HepG2 (cell line): Measurements from ENCODE around the gene SFPQ. TPM values are rescaled to one million over a fixed set of nuclear protein-coding genes. Genes with fewer than 3 reads are reported as not detected.

Experiments used
- ATAC-seq: fragments of 200-7000 bp; cut with Tn5 transposase; 3 replicates; pipeline ENCODE4 v1.9.1; 2020; ENCODE audit warnings: mild to moderate bottlenecking, moderate library complexity
- BruUV-seq: library from RNA; stranded (reverse); fragments of 400-500 nt; replicated peaks from 2 replicates; lab custom pipeline; 2021; lab: Mats Ljungman, UMichigan
- CTCF ChIA-PET: fragments of 300-600 bp; formaldehyde crosslinking; extraction: SDS; loops from one replicate; lab custom pipeline; 2021; ENCODE audit warnings: low total read pairs, inconsistent platforms, low intra/inter-chr PET ratio; lab: Yijun Ruan, JAX
- POLR2A ChIA-PET: fragments of 350-600 bp; sonication (Branson Sonifier 250); formaldehyde crosslinking; loops from one replicate; lab custom pipeline; 2020; ENCODE audit warnings: antibody characterized with exemption, inconsistent platforms; lab: Yijun Ruan, JAX
- DNase-seq: peaks from one replicate; pipeline ENCODE4 v3.0.0-alpha.2; 2015; ENCODE audit warnings: low spot score
- FAIRE-seq: peaks from 3 replicates; lab custom pipeline; 2011; peaks lifted over from hg19 to GRCh38; lab: Jason Lieb, UNC
- H2AFZ ChIP-seq: one replicate; pipeline ENCODE4 v1.6.1; 2011; ENCODE audit warnings: low read length, inconsistent platforms
- H3K27ac ChIP-seq: fragments of 300-600 bp; 3 replicates; pipeline ENCODE4 v1.8.0; 2011; ENCODE audit warnings: mixed run types, mild to moderate bottlenecking, mixed read lengths, low read length, inconsistent platforms; ENCODE audit not compliant: insufficient read depth; ENCODE audit errors: extremely low read length
- H3K27me3 ChIP-seq, 2 experiments: fragments of 200-600 bp in 1 of 2; 2 replicates in 1 of 2; 3 replicates in 1 of 2; pipeline versions ENCODE4 v1.6.0 to v1.8.0; 2011; ENCODE audit warnings: low read length in 2 of 2, mild to moderate bottlenecking in 2 of 2, moderate library complexity in 2 of 2, inconsistent platforms in 1 of 2; ENCODE audit not compliant: insufficient read depth in 2 of 2, control insufficient read depth in 1 of 2
- H3K36me3 ChIP-seq, 2 experiments: fragments of 200-600 bp in 1 of 2; replicated peaks in 1 of 2; 2 replicates in 1 of 2; 3 replicates in 1 of 2; pipeline versions ENCODE4 v1.5.1 to v1.8.0; 2011; ENCODE audit warnings: low read length in 2 of 2, inconsistent platforms in 1 of 2; ENCODE audit not compliant: insufficient read depth in 2 of 2, control insufficient read depth in 1 of 2
- H3K4me1 ChIP-seq: 2 replicates; pipeline ENCODE4 v1.5.1; 2012; ENCODE audit warnings: low read length, inconsistent platforms; ENCODE audit not compliant: insufficient read depth
- H3K4me2 ChIP-seq: 2 replicates; pipeline ENCODE4 v1.6.0; 2011; ENCODE audit warnings: low read depth, low read length, inconsistent platforms
- H3K4me3 ChIP-seq, 3 experiments: fragments of 200-600 bp in 1 of 3; sonication (generic), shearing (Covaris generic) in 1 of 3; replicated peaks in 1 of 3; 2 replicates each; pipeline ENCODE4 v1.5.1; 2011 to 2016; ENCODE audit warnings: low read length in 3 of 3, inconsistent platforms in 2 of 3, low read depth in 2 of 3, mild to moderate bottlenecking in 2 of 3, control low read depth in 1 of 3, mixed read lengths in 1 of 3; ENCODE audit not compliant: insufficient read depth in 1 of 3
- H3K79me2 ChIP-seq: one replicate; pipeline ENCODE4 v1.6.1; 2011; ENCODE audit warnings: low read length, inconsistent platforms; ENCODE audit not compliant: insufficient read depth
- H3K9ac ChIP-seq: 2 replicates; pipeline ENCODE4 v1.6.0; 2011; ENCODE audit warnings: mild to moderate bottlenecking, low read depth, low read length, inconsistent platforms; ENCODE audit not compliant: insufficient read depth
- H3K9me3 ChIP-seq: 2 replicates; pipeline ENCODE4 v1.5.1; 2012; ENCODE audit warnings: mild to moderate bottlenecking, low read length
- H4K20me1 ChIP-seq: 2 replicates; pipeline ENCODE4 v1.6.0; 2011; ENCODE audit warnings: inconsistent platforms, mild to moderate bottlenecking, low read length, moderate library complexity; ENCODE audit not compliant: insufficient read depth
- AGO2 ChIP-seq: fragments of 200-400 bp; formaldehyde crosslinking; optimal IDR thresholded peaks from 2 replicates; pipeline ENCODE3; 2017; ENCODE audit warnings: mild to moderate bottlenecking, low read depth, low read length, moderate library complexity
- ARHGAP35 ChIP-seq: sonication (generic); formaldehyde crosslinking; IDR thresholded peaks from 2 replicates; pipeline ENCODE4 v1.9.0; 2022; ENCODE audit warnings: mild to moderate bottlenecking, inconsistent platforms, moderate library complexity, missing genetic modification reagents, borderline replicate concordance
- CCDC6 ChIP-seq: sonication (generic); formaldehyde crosslinking; IDR thresholded peaks from 2 replicates; pipeline ENCODE4 v1.8.1; 2022; ENCODE audit warnings: mild to moderate bottlenecking, missing genetic modification reagents, moderate library complexity
- CHCHD3 ChIP-seq: sonication (generic); formaldehyde crosslinking; IDR thresholded peaks from 2 replicates; pipeline ENCODE4 v1.8.0; 2022; ENCODE audit warnings: mild to moderate bottlenecking, missing genetic modification reagents, moderate library complexity
- NRL ChIP-seq: sonication (generic); formaldehyde crosslinking; IDR thresholded peaks from 2 replicates; pipeline ENCODE4 v1.5.0; 2020; ENCODE audit warnings: missing genetic modification reagents, mild to moderate bottlenecking, moderate library complexity, borderline replicate concordance
- POLR2A ChIP-seq, 2 experiments: IDR thresholded peaks; 2 replicates each; pipeline ENCODE4 v1.6.1; 2011; ENCODE audit warnings: low read depth in 2 of 2, low read length in 2 of 2, mild to moderate bottlenecking in 1 of 2, moderate library complexity in 1 of 2; ENCODE audit not compliant: insufficient read depth in 1 of 2
- POLR2G ChIP-seq: fragments of 200-400 bp; formaldehyde crosslinking; IDR thresholded peaks from 2 replicates; pipeline ENCODE4 v1.6.1; 2018; ENCODE audit warnings: mild to moderate bottlenecking, low read depth, low read length, moderate library complexity
- RBFOX2 ChIP-seq: fragments of 200-400 bp; formaldehyde crosslinking; IDR thresholded peaks from 2 replicates; pipeline ENCODE4 v1.6.1; 2017; ENCODE audit warnings: low read depth, mild to moderate bottlenecking, low read length
- RBM22 ChIP-seq: fragments of 200-400 bp; formaldehyde crosslinking; optimal IDR thresholded peaks from 2 replicates; pipeline ENCODE3; 2017; ENCODE audit warnings: mild to moderate bottlenecking, low read length, moderate library complexity
- SALL2 ChIP-seq: sonication (generic); formaldehyde crosslinking; IDR thresholded peaks from 2 replicates; pipeline ENCODE4 v1.8.1; 2023; ENCODE audit warnings: mild to moderate bottlenecking, missing genetic modification reagents, inconsistent platforms
- SOX13 ChIP-seq, 3 experiments: fragments of 450-650 bp in 1 of 3; sonication (generic) in 1 of 3; formaldehyde crosslinking in 1 of 3; IDR thresholded peaks in 2 of 3; conservative IDR thresholded peaks in 1 of 3; 2 replicates each; pipeline versions ENCODE4 v1.5.0 to v1.6.1; 2016 to 2020; ENCODE audit warnings: antibody characterized with exemption in 1 of 3, mild to moderate bottlenecking in 1 of 3, missing compliant biosample characterization in 1 of 3, missing genetic modification reagents in 1 of 3, moderate library complexity in 1 of 3
- U2AF1 ChIP-seq: fragments of 200-400 bp; formaldehyde crosslinking; optimal IDR thresholded peaks from 2 replicates; pipeline ENCODE3; 2017; ENCODE audit warnings: mild to moderate bottlenecking, low read depth, low read length
- ZNF552 ChIP-seq: sonication (generic); formaldehyde crosslinking; IDR thresholded peaks from 2 replicates; pipeline ENCODE4 v1.9.0; 2022; ENCODE audit warnings: missing genetic modification reagents, mild to moderate bottlenecking, borderline replicate concordance
- WGBS: methylation state at CpG from one replicate; pipeline ENCODE4 v1.1.6; 2017; ENCODE audit warnings: low lambda C conversion rate; 5-methylcytosine and 5-hydroxymethylcytosine counted together
- in situ Hi-C: cut with HindIII; loops from 2 replicates; pipeline ENCODE4 v1.10.0; 2017; ENCODE audit warnings: low pct_unique_long_range_greater_than_20kb; ENCODE audit not compliant: extremely low pct_ligation_motif_present
- intact Hi-C: fragments of 100-400 bp; cut with micrococcal nuclease; formaldehyde crosslinking; loops from one replicate; pipeline ENCODE4 v1.10.0; 2022; ENCODE audit not compliant: unreplicated experiment
- polyA plus RNA-seq, 8 experiments: library from polyadenylated mRNA; depleted of rRNA in 3 of 8; stranded (reverse) in 7 of 8; unstranded in 1 of 8; fragments of >200 nt; fragmentation: Illumina TruSeq in 4 of 8; extraction: Trizol in 4 of 8; gene quantifications; 2 replicates each; pipeline versions ENCODE4 v1.2.1 to v1.2.3, GENCODE V29; 2011 to 2016; ENCODE audit warnings: low read depth in 4 of 8, missing spikeins in 1 of 8, mixed read lengths in 1 of 8; ENCODE audit not compliant: insufficient read depth in 1 of 8
- total RNA-seq, 5 experiments: library from RNA; depleted of rRNA; stranded (reverse); fragments of >200 nt; fragmentation: Illumina TruSeq; extraction: Trizol; gene quantifications; 2 replicates each; pipeline ENCODE4 v1.2.3, GENCODE V29; 2016; ENCODE audit warnings: low read depth in 1 of 5
- TF ChIP-seq, protein P1 (sequence below): sonication (generic); formaldehyde crosslinking; IDR thresholded peaks from 2 replicates; pipeline ENCODE4 v1.4.0; 2020; ENCODE audit warnings: missing genetic modification reagents
- TF ChIP-seq, protein P2 (sequence below): sonication (generic); formaldehyde crosslinking; IDR thresholded peaks from 2 replicates; pipeline ENCODE4 v1.4.0; 2020; ENCODE audit warnings: missing genetic modification reagents

The SFPQ gene
- total and polyA plus RNA-seq, 2 of the 13 experiments (the other 11 are each of a cell fraction or from before 2014, with no cell fraction given), result 101 to 292 TPM

DNA sequence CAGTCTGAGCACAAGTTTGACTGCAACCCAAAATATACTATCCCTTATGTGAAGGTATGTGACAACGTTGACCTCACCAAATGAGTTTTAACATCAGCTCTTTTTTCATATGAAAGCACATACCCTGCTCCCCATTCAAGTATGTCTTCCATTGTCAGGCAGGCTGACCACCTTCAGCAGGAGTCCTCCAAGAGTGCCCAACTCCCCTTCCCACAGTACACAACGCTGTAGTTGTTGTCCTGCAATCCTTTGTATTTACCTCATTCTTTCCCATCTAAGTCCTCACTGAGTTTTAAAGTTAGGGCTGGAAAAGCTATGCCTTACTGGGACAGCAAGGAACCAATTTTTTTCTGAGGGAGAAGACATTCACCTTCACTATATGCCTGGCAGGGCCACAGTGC, 14.7 kb downstream of the SFPQ start:
- no TSS peak for BruUV-seq
- no peak overlapping the region for H3K9ac ChIP-seq
- peaks cover 80% of the 10 kb centered on the region for H4K20me1 ChIP-seq
- no peak overlapping the region for H2AFZ ChIP-seq
- H3K36me3 ChIP-seq, result peaks cover 15 to 55% of the 10 kb centered on the region in 2 experiments
- FAIRE-seq, result no peak
- no peak for DNase-seq
- no peaks in the 10 kb centered on the region for H3K9me3 ChIP-seq
- TF ChIP-seq RBFOX2 (peak; percentile 57; the same call in 1 of the 2 replicates), AGO2 (peak; percentile 68), RBM22 (peak; percentile 95), ARHGAP35 (CRISPR knock-in tag) (no peak), POLR2A (IDR thresholded peaks at IDR 0.05; ENCODE audit: insufficient read depth in 1 of 2, low read depth in 2 of 2, low read length in 2 of 2) (peak in 1 of 2 experiments; percentile 58; a peak in 1 of 4 replicates), POLR2G (peak; percentile 30; the same call in 1 of the 2 replicates), CCDC6 (CRISPR knock-in tag) (0 out of 2 replicates have a peak, but pooled peaks have one; percentile 14), ZNF552 (no peak)
- no peaks in the 10 kb centered on the region for H3K27me3 ChIP-seq
- H3K4me2 ChIP-seq, result no peak overlapping the region
- H3K4me3 ChIP-seq, result no peak overlapping the region; a peak in 1 of 6 replicates
- peaks cover 52% of the 10 kb centered on the region for H3K4me1 ChIP-seq
- 87% methylated on average over 2 of the region's 2 CpGs for WGBS
- intact Hi-C loops (no loop called here), in situ Hi-C loops (no loop called here)
- H3K27ac ChIP-seq, result peak overlapping the region; percentile 53
- POLR2A ChIA-PET, result interaction anchor here (1.0 kb wide), 1 partner anchor 12 kb away, joined by 3 read pairs; no protein-coding TSS in a partner anchor
- H3K79me2 ChIP-seq, result peaks cover 31% of the 10 kb centered on the region
- CTCF ChIA-PET, result no interaction called here
- ATAC-seq, result no peak

DNA sequence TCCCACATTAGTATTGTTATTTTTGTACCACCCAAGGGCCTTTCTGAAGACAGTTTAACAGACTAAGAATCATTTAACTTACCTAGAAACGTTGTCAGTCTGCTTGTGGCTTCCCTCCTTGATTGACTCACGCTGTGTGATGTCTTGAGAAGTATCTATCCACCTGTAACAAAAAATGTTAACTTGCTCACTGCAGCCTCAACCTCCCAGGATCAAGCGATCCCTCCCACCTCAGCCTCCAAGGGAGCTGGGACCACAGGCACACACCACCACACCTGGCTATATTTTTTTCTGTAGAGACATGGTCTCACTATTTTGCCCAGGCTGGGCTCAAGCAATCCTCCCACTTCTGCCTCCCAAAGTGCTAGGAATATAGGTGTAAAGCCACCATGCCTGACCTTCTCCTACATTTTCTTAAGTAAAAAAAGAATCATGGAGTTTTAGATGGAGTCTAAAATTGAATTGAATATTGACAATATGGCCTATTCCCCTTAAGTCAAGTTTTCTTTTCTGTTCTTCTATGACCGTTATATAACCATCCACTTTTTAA, 15.6 kb downstream of the SFPQ start:
- DNase-seq, result no peak
- no peak for FAIRE-seq
- no peak overlapping the region for H3K4me3 ChIP-seq
- no peak overlapping the region for H3K27ac ChIP-seq
- intact Hi-C loops, result no loop called here
- no peaks in the 10 kb centered on the region for H3K27me3 ChIP-seq
- H3K36me3 ChIP-seq, result peaks cover 13 to 48% of the 10 kb centered on the region in 2 experiments
- H2AFZ ChIP-seq, result no peak overlapping the region
- H3K9me3 ChIP-seq, result no peaks in the 10 kb centered on the region
- no TSS peak for BruUV-seq
- CTCF ChIA-PET, result no interaction called here
- WGBS, result over 99% methylated on average over 4 of the region's 4 CpGs
- POLR2A ChIA-PET, result no interaction called here
- no peak overlapping the region for H3K9ac ChIP-seq
- peaks cover 45% of the 10 kb centered on the region for H3K4me1 ChIP-seq
- H3K4me2 ChIP-seq, result no peak overlapping the region
- in situ Hi-C loops, result no loop called here
- no peak for ATAC-seq
- H3K79me2 ChIP-seq, result peaks cover 25% of the 10 kb centered on the region
- peaks cover 72% of the 10 kb centered on the region for H4K20me1 ChIP-seq
- TF ChIP-seq AGO2 (peak; percentile 40), SOX13 (IDR thresholded peaks at IDR 0.05) (no peak), SOX13 (CRISPR knock-in tag; conservative IDR thresholded peaks at IDR 0.05 in 1 of 2, IDR thresholded peaks at IDR 0.05 in 1 of 2) (0 out of 4 replicates have a peak, but pooled peaks of 1 of the 2 experiments have one; percentile 31), U2AF1 (no peak), CHCHD3 (CRISPR knock-in tag) (no peak), NRL (CRISPR knock-in tag) (no peak), SALL2 (no peak), RBFOX2 (peak; percentile 50; the same call in 1 of the 2 replicates)
- TF ChIP-seq, protein P1, sequence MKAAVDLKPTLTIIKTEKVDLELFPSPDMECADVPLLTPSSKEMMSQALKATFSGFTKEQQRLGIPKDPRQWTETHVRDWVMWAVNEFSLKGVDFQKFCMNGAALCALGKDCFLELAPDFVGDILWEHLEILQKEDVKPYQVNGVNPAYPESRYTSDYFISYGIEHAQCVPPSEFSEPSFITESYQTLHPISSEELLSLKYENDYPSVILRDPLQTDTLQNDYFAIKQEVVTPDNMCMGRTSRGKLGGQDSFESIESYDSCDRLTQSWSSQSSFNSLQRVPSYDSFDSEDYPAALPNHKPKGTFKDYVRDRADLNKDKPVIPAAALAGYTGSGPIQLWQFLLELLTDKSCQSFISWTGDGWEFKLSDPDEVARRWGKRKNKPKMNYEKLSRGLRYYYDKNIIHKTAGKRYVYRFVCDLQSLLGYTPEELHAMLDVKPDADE (CRISPR knock-in tag), result no peak
- TF ChIP-seq, protein P2, sequence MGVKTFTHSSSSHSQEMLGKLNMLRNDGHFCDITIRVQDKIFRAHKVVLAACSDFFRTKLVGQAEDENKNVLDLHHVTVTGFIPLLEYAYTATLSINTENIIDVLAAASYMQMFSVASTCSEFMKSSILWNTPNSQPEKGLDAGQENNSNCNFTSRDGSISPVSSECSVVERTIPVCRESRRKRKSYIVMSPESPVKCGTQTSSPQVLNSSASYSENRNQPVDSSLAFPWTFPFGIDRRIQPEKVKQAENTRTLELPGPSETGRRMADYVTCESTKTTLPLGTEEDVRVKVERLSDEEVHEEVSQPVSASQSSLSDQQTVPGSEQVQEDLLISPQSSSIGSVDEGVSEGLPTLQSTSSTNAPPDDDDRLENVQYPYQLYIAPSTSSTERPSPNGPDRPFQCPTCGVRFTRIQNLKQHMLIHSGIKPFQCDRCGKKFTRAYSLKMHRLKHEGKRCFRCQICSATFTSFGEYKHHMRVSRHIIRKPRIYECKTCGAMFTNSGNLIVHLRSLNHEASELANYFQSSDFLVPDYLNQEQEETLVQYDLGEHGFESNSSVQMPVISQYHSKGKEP (CRISPR knock-in tag), result no peak
